Measurements from ENCODE around the gene CCDC32.

Gene CCDC32

DNA sequence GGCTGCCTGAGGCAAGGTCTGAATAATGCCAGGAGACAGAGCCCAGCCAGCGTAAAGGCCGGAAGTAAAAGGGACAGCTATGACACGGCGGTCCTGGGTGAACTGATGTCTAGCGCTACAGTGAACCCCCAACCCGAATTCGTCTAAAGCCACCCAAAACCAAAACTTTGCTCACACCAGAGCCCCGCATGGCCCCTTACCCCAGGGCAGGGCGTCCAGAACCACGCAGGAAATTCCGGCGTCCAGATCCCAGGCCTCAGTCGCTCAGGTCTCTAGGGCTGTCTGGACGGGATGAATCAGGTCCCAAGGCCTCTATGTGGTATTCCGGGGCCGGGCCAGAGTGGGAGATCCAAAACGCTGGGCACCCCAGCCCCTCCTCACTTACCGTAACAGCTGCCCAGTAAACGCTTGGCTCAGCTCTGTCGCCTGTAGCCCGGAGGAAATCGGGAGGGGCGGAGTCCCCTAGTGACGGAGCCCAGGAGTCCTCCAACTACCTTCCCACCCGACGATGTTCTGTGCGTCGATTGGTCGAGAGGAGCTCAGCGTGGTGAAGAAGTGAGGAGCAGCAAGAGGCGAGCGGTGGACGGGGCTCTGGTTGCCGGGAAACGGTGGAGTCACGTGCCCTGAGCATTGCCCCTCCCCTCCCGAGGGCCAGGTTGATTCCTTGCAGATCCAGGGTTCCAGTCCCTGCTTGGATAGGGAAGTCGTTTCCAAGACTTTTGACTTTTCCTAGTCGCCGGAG lies at the start of gene CCDC32:
Gene CCDC32 (minus strand): TSS at position 452 of the 742 bp plus-strand sequence. CDS start 2,027 bp downstream, outside the sequence.
- H3K9ac ChIP-seq (ENCODE audit: low read depth, low read length): peak within 1 kb of the TSS; percentile 9
- peak within 1 kb of the TSS; percentile 83 for H3K4me3 ChIP-seq (ENCODE audit: low read depth, low read length)
- H3K4me1 ChIP-seq (ENCODE audit: control insufficient read depth, insufficient read depth, low read length): peaks cover 7% of the 10 kb centered on the region
- H3K27me3 ChIP-seq (ENCODE audit: control insufficient read depth, insufficient read depth, low read length): no peaks in the 10 kb centered on the region
- H3K9me3 ChIP-seq (ENCODE audit: control insufficient read depth, insufficient read depth, low read length): no peaks in the 10 kb centered on the region
- no peaks in the 10 kb centered on the region for H3K36me3 ChIP-seq (ENCODE audit: control insufficient read depth, insufficient read depth, low read length)

GRCh38 chr15:40613080-40613479 lies 48.2 kb upstream of the CCDC32 start:
- H3K9me3 ChIP-seq (ENCODE audit: control insufficient read depth, insufficient read depth, low read length): no peaks in the 10 kb centered on the region
- no peaks in the 10 kb centered on the region for H3K4me1 ChIP-seq (ENCODE audit: control insufficient read depth, insufficient read depth, low read length)
- no peak overlapping the region for H3K9ac ChIP-seq (ENCODE audit: low read depth, low read length)
- no peak overlapping the region for H3K4me3 ChIP-seq (ENCODE audit: low read depth, low read length)
- H3K27me3 ChIP-seq (ENCODE audit: control insufficient read depth, insufficient read depth, low read length): no peaks in the 10 kb centered on the region
- H3K36me3 ChIP-seq (ENCODE audit: control insufficient read depth, insufficient read depth, low read length): no peaks in the 10 kb centered on the region

GRCh38 chr15:40603935-40604334 lies 39.1 kb upstream of the CCDC32 start:
- Histone ChIP-seq H3K4me1 (ENCODE audit: control insufficient read depth, insufficient read depth, low read length) (no peaks in the 10 kb centered on the region), H3K27me3 (ENCODE audit: control insufficient read depth, insufficient read depth, low read length) (no peaks in the 10 kb centered on the region), H3K36me3 (ENCODE audit: control insufficient read depth, insufficient read depth, low read length) (peaks cover 4% of the 10 kb centered on the region), H3K9ac (ENCODE audit: low read depth, low read length) (no peak overlapping the region), H3K4me3 (ENCODE audit: low read depth, low read length) (no peak overlapping the region), H3K9me3 (ENCODE audit: control insufficient read depth, insufficient read depth, low read length) (no peaks in the 10 kb centered on the region)

- H3K36me3 ChIP-seq (ENCODE audit: control insufficient read depth, insufficient read depth, low read length): no peaks in the 10 kb centered on the region
- H3K4me1 ChIP-seq (ENCODE audit: control insufficient read depth, insufficient read depth, low read length): no peaks in the 10 kb centered on the region
- no peaks in the 10 kb centered on the region for H3K27me3 ChIP-seq (ENCODE audit: control insufficient read depth, insufficient read depth, low read length)
- no peak overlapping the region for H3K4me3 ChIP-seq (ENCODE audit: low read depth, low read length)
- H3K9me3 ChIP-seq (ENCODE audit: control insufficient read depth, insufficient read depth, low read length): no peaks in the 10 kb centered on the region
- no peak overlapping the region for H3K9ac ChIP-seq (ENCODE audit: low read depth, low read length)
These were observed 36.1 kb upstream of the CCDC32 start for GRCh38 chr15:40600956-40601355.

GRCh38 chr15:40598672-40599071 lies 33.8 kb upstream of the CCDC32 start:
- Histone ChIP-seq H3K4me3 (ENCODE audit: low read depth, low read length) (no peak overlapping the region), H3K4me1 (ENCODE audit: control insufficient read depth, insufficient read depth, low read length) (no peaks in the 10 kb centered on the region), H3K9ac (ENCODE audit: low read depth, low read length) (no peak overlapping the region), H3K9me3 (ENCODE audit: control insufficient read depth, insufficient read depth, low read length) (no peaks in the 10 kb centered on the region), H3K36me3 (ENCODE audit: control insufficient read depth, insufficient read depth, low read length) (peaks cover 2% of the 10 kb centered on the region), H3K27me3 (ENCODE audit: control insufficient read depth, insufficient read depth, low read length) (no peaks in the 10 kb centered on the region)

GRCh38 chr15:40598126-40598525 lies 33.3 kb upstream of the CCDC32 start:
- H3K4me1 ChIP-seq (ENCODE audit: control insufficient read depth, insufficient read depth, low read length): no peaks in the 10 kb centered on the region
- no peaks in the 10 kb centered on the region for H3K27me3 ChIP-seq (ENCODE audit: control insufficient read depth, insufficient read depth, low read length)
- H3K4me3 ChIP-seq (ENCODE audit: low read depth, low read length): no peak overlapping the region
- peaks cover 2% of the 10 kb centered on the region for H3K36me3 ChIP-seq (ENCODE audit: control insufficient read depth, insufficient read depth, low read length)
- H3K9me3 ChIP-seq (ENCODE audit: control insufficient read depth, insufficient read depth, low read length): no peaks in the 10 kb centered on the region
- H3K9ac ChIP-seq (ENCODE audit: low read depth, low read length): no peak overlapping the region

- no peaks in the 10 kb centered on the region for H3K27me3 ChIP-seq (ENCODE audit: control insufficient read depth, insufficient read depth, low read length)
- H3K9ac ChIP-seq (ENCODE audit: low read depth, low read length): no peak overlapping the region
- no peak overlapping the region for H3K4me3 ChIP-seq (ENCODE audit: low read depth, low read length)
- no peaks in the 10 kb centered on the region for H3K9me3 ChIP-seq (ENCODE audit: control insufficient read depth, insufficient read depth, low read length)
- peaks cover 2% of the 10 kb centered on the region for H3K36me3 ChIP-seq (ENCODE audit: control insufficient read depth, insufficient read depth, low read length)
- H3K4me1 ChIP-seq (ENCODE audit: control insufficient read depth, insufficient read depth, low read length): no peaks in the 10 kb centered on the region
These were observed 32.2 kb upstream of the CCDC32 start for GRCh38 chr15:40597024-40597423.

GRCh38 chr15:40595773-40596172 lies 30.9 kb upstream of the CCDC32 start:
- H3K27me3 ChIP-seq (ENCODE audit: control insufficient read depth, insufficient read depth, low read length): no peaks in the 10 kb centered on the region
- H3K9me3 ChIP-seq (ENCODE audit: control insufficient read depth, insufficient read depth, low read length): no peaks in the 10 kb centered on the region
- no peak overlapping the region for H3K9ac ChIP-seq (ENCODE audit: low read depth, low read length)
- H3K4me3 ChIP-seq (ENCODE audit: low read depth, low read length): no peak overlapping the region
- peaks cover 2% of the 10 kb centered on the region for H3K36me3 ChIP-seq (ENCODE audit: control insufficient read depth, insufficient read depth, low read length)
- no peaks in the 10 kb centered on the region for H3K4me1 ChIP-seq (ENCODE audit: control insufficient read depth, insufficient read depth, low read length)

- no peak overlapping the region for H3K9ac ChIP-seq (ENCODE audit: low read depth, low read length)
- peaks cover 2% of the 10 kb centered on the region for H3K36me3 ChIP-seq (ENCODE audit: control insufficient read depth, insufficient read depth, low read length)
- no peaks in the 10 kb centered on the region for H3K27me3 ChIP-seq (ENCODE audit: control insufficient read depth, insufficient read depth, low read length)
- no peaks in the 10 kb centered on the region for H3K9me3 ChIP-seq (ENCODE audit: control insufficient read depth, insufficient read depth, low read length)
- peak overlapping the region; percentile 99 for H3K4me3 ChIP-seq (ENCODE audit: low read depth, low read length)
- H3K4me1 ChIP-seq (ENCODE audit: control insufficient read depth, insufficient read depth, low read length): no peaks in the 10 kb centered on the region
These were observed 30.4 kb upstream of the CCDC32 start for GRCh38 chr15:40595219-40595618.

DNA sequence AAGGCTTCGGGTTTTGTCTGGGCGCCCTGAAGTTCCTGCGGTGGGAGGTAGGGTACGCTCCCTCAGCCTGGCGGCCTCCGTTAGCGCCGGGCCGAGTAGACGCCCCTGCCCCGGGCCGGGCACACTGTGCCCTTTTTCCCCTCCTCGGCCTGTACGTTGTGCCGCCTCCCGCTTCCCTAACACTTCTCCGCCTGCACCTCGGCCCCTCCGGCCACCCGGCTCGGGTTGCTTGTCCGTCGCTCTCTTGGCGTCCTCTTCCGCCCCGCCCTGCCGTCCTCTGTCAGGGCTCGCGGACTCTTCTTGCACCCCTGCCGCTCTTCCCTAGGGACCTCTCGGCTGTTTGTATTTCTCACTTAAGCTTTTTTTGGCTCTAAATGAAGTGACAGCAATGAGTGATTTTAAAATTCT lies 29.6 kb upstream of the CCDC32 start:
- peak overlapping the region; percentile 98 for H3K9ac ChIP-seq (ENCODE audit: low read depth, low read length)
- peaks cover 2% of the 10 kb centered on the region for H3K36me3 ChIP-seq (ENCODE audit: control insufficient read depth, insufficient read depth, low read length)
- no peaks in the 10 kb centered on the region for H3K9me3 ChIP-seq (ENCODE audit: control insufficient read depth, insufficient read depth, low read length)
- H3K4me3 ChIP-seq (ENCODE audit: low read depth, low read length): peak overlapping the region; percentile 99
- no peaks in the 10 kb centered on the region for H3K27me3 ChIP-seq (ENCODE audit: control insufficient read depth, insufficient read depth, low read length)
- no peaks in the 10 kb centered on the region for H3K4me1 ChIP-seq (ENCODE audit: control insufficient read depth, insufficient read depth, low read length)

DNA sequence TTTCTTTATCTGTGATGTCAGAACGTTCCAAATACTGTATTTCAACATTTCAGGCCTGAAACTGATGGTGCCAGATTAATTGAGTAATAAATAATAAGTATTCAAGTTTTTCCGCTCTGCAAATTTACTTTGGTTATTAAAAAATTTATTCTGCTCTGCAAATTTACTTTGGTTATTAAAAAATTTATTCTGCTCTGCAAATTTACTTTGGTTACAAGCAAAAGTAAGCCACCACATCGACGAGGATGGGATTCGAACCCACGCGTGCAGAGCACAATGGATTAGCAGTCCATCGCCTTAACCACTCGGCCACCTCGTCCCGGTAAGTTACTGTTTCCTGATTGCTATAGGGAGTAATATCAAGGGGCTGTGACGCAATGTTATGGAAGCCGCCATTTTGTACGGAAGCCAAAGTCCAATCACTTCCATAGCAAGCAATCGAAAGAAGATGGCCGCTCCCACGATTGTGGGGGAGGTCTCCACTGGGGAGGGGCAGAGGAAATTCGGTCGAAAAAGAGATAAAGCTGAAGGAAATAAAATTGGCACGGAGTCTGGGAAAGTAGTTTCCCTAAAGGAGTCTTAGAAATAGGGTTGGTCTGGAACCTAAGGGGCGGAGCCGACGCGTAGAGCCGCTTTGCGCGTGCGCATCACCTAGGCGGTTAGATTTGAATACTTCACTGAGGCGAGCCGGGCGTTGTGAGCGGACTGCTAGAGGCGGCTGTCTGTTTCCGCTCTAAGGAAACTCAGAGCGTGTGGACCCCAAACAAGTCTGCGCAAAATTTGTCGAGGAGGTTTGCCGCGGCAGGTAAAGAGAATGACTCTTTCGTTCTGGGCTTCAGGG lies 29.0 kb upstream of the CCDC32 start, which contains the start of gene KNL1:
Gene KNL1 (plus strand): TSS at position 662 of the 841 bp plus-strand sequence. CDS start 8,683 bp downstream, outside the sequence.
- peak within 1 kb of the TSS; percentile 98 for H3K9ac ChIP-seq (ENCODE audit: low read depth, low read length)
- H3K36me3 ChIP-seq (ENCODE audit: control insufficient read depth, insufficient read depth, low read length): peaks cover 2% of the 10 kb centered on the region
- H3K27me3 ChIP-seq (ENCODE audit: control insufficient read depth, insufficient read depth, low read length): no peaks in the 10 kb centered on the region
- H3K9me3 ChIP-seq (ENCODE audit: control insufficient read depth, insufficient read depth, low read length): no peaks in the 10 kb centered on the region
- no peaks in the 10 kb centered on the region for H3K4me1 ChIP-seq (ENCODE audit: control insufficient read depth, insufficient read depth, low read length)
- peak within 1 kb of the TSS; percentile 99 for H3K4me3 ChIP-seq (ENCODE audit: low read depth, low read length)

- peaks cover 2% of the 10 kb centered on the region for H3K36me3 ChIP-seq (ENCODE audit: control insufficient read depth, insufficient read depth, low read length)
- H3K4me3 ChIP-seq (ENCODE audit: low read depth, low read length): no peak overlapping the region
- no peaks in the 10 kb centered on the region for H3K9me3 ChIP-seq (ENCODE audit: control insufficient read depth, insufficient read depth, low read length)
- H3K4me1 ChIP-seq (ENCODE audit: control insufficient read depth, insufficient read depth, low read length): no peaks in the 10 kb centered on the region
- H3K9ac ChIP-seq (ENCODE audit: low read depth, low read length): no peak overlapping the region
- H3K27me3 ChIP-seq (ENCODE audit: control insufficient read depth, insufficient read depth, low read length): no peaks in the 10 kb centered on the region
These were observed 28.3 kb upstream of the CCDC32 start for GRCh38 chr15:40593165-40593564.

All from iPS-15b (cell line).